Measurements from ENCODE around the gene EPHA8. TPM values are rescaled to one million over a fixed set of nuclear protein-coding genes. Genes with fewer than 3 reads are reported as not detected.

Gene EPHA8
- 10.4 TPM for total RNA-seq

GRCh38 chr1:22562584-22563583 is at the start of gene EPHA8:
Gene EPHA8 (plus strand): TSS chr1:22563489. CDS start chr1:22563636, 147 bp downstream.

GRCh38 chr1:22636353-22636752 is 73.1 kb downstream of the EPHA8 start, which contains the start of gene C1QA:
Gene C1QA (plus strand): TSS chr1:22636628. CDS start chr1:22637617, 989 bp downstream.

GRCh38 chr1:22643381-22643780 is 80.1 kb downstream of the EPHA8 start, which contains the start of gene C1QC:
Gene C1QC (plus strand): TSS chr1:22643633. CDS start chr1:22644024, 391 bp downstream.

DNA sequence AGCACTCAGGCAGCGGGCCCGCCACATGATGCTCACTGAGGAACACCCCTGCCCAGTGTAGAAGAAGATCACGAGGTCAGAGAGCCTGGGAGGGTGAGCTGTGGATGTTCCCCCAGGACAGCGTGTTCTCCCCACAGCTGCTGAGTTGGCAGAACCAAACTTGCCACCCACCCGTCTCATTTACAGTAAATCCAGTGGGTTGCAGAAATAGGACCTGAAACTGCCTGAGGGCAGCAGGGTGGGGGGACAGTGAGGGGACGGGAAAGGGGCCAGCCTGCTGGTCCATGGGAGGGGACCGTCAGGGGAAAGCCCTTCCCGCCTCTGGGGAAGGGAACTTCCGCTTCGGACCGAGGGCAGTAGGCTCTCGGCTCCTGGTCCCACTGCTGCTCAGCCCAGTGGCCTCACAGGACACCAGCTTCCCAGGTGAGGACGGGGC is 89.6 kb downstream of the EPHA8 start, which contains the start of gene C1QB:
Gene C1QB (plus strand): TSS at position 356 of the 436 bp plus-strand sequence. CDS start 6,227 bp downstream, outside the sequence.

Small RNAs within 50 kb of the gene (small RNA-seq; reads per million reads assigned to genes)
- gene MIR6127 = not detected

Other genes with a start within 250 kb of the EPHA8 start
- 11.5 TPM for gene ZBTB40, start 111.6 kb upstream of the EPHA8 start, total RNA-seq
- gene C1QA, start 73.1 kb downstream of the EPHA8 start, total RNA-seq = 17.5 TPM
- 18.0 TPM for gene C1QC, start 80.1 kb downstream of the EPHA8 start, total RNA-seq
- gene C1QB, start 89.7 kb downstream of the EPHA8 start, total RNA-seq = 11.3 TPM
- gene EPHB2, start 147.3 kb downstream of the EPHA8 start, total RNA-seq = 36.9 TPM

Data from diencephalon (tissue), 1 donor.